KBM-7 (cell line): ENCODE results near the gene LTBP1.
A peak's percentile ranks its signal among the peaks of the same experiment; 100 is the strongest.
"Not testable (repeated sequence)": the region's sequence is repeated elsewhere in the genome, so short reads cannot be mapped to it uniquely, and the experiment has no call there.

Experiments used
- DNase-seq: peaks from one replicate; pipeline ENCODE4 v3.0.0-alpha.2; 2015
- in situ Hi-C: fragments of 300-500 bp; cut with MboI; formaldehyde crosslinking; loops from 2 replicates; pipeline ENCODE4 v1.14.3; 2020; ENCODE audit warnings: low sequenced_read_pairs, low pct_unique_long_range_greater_than_20kb, mixed read lengths

The LTBP1 gene

GRCh38 chr2:33029459-33029858, 82.7 kb downstream of the LTBP1 start:
- in situ Hi-C loops, result no loop called here
- no peak for DNase-seq

GRCh38 chr2:33029926-33030325, 83.2 kb downstream of the LTBP1 start:
- in situ Hi-C loops, result no loop called here
- DNase-seq, result no peak

DNA sequence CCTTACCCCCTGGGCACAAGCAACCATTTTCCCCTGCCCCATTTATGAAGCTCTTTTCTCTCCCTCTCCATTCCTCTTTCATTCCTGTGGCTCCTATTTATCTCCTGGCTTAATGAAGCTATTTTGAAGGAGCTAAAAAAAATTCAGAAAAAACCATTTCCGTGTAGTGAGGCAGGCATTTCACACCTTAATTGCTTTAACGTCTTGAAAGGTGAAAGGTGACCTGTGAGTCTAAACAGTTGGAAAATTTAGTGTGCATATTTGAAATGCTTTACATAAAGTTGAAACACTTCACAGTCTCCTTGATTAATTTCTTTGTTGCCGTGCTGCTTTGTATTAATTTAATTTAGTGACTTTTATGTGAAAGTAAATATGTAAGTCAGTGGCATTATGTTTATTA, 83.6 kb downstream of the LTBP1 start:
- DNase-seq, result no peak
- in situ Hi-C loops, result no loop called here

GRCh38 chr2:33032245-33032644, 85.5 kb downstream of the LTBP1 start:
- in situ Hi-C loops, result no loop called here
- no peak for DNase-seq

GRCh38 chr2:33033606-33034081, 86.9 kb downstream of the LTBP1 start:
- in situ Hi-C loops, result no loop called here
- peak; percentile 44 for DNase-seq

DNA sequence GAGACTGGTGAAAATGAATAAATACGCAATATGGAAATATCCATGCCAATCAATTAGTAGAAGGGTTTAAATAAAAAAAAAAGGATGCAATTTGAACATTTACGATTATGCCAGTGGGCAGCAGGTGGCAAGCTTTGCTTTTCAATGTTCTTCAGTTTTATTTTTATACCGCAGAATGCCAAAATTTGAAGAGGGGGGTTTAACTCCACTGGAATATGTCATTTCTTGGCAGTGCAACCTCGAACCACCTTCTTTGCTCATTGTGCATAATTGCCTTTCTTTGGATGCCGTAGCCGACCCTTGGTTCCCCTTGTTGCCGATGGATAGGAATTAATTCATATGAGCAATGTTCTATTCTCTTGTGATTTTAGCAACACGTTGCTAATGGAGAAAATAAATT, 88.0 kb downstream of the LTBP1 start:
- in situ Hi-C loops, result no loop called here
- peak; percentile 7 for DNase-seq

DNA sequence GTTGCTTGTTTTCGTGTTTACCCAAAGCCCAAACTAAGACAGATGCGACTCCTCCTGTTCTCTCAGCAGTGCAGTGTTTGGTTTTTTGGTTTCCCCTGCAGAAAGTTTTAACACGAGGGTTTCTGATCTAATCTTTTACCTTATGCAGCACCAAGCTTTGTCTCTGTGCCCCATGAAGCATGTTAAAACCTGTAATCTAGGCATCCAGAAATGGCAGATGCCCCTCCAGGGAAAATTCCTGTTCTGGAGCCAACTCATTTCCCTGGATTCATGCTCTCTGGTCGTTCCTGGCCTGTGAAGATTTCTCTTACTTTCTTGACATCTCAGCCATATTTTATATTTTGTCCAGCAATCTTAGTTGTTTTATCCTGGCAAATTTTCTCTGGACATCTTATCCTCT, 91.5 kb downstream of the LTBP1 start:
- in situ Hi-C loops, result no loop called here
- no peak for DNase-seq

GRCh38 chr2:33038799-33039198, 92.0 kb downstream of the LTBP1 start:
- no peak for DNase-seq
- in situ Hi-C loops, result no loop called here

- DNase-seq, result no peak
- in situ Hi-C loops, result no loop called here
These were observed 93.8 kb downstream of the LTBP1 start for GRCh38 chr2:33040541-33040940.

- no peak for DNase-seq
- in situ Hi-C loops, result no loop called here
These were observed 95.5 kb downstream of the LTBP1 start for GRCh38 chr2:33042265-33042664.

DNA sequence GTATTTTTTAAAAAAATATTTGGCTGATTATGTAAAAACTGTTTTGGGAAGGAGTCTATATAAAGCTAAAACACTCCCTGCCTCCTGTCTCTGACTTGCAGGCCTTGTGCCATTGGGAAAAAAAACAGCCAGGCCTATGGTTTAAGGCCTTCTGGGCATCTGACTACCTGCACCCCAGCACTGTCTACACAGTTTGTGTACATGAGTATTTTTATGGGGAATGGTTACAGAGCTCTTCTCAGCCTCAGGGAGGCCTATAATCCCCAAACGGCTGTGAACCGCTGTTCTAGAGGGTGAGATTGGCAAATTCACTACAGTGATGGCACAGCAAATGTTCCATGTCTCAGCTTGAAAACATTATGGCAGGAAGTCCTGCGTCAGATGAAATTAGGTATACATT, 96.1 kb downstream of the LTBP1 start:
- DNase-seq, result no peak
- in situ Hi-C loops, result no loop called here

DNA sequence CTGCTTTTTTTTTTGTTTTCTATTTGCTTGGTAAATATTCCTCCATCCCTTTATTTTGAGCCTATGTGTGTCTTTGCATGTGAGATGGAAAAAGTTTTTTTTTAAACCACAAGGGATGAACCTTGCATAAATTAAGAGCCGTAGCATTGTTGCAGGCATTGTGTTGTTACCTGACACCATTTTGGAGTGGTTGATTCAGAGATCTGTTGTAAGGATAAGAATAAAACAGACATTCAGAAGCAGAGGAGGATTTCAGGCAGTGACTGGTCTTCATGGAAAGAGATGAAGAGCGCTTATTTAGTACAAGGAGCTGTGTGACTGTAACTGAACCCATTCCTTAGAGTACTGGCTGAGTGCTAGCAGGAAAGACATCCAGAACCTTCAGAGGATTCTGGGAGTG, 101.2 kb downstream of the LTBP1 start:
- in situ Hi-C loops, result no loop called here
- DNase-seq, result no peak

GRCh38 chr2:33051586-33052360, 105.0 kb downstream of the LTBP1 start:
- in situ Hi-C loops, result no loop called here
- DNase-seq, result no peak

GRCh38 chr2:33052361-33052735, 105.6 kb downstream of the LTBP1 start:
- in situ Hi-C loops, result no loop called here
- DNase-seq, result no peak

DNA sequence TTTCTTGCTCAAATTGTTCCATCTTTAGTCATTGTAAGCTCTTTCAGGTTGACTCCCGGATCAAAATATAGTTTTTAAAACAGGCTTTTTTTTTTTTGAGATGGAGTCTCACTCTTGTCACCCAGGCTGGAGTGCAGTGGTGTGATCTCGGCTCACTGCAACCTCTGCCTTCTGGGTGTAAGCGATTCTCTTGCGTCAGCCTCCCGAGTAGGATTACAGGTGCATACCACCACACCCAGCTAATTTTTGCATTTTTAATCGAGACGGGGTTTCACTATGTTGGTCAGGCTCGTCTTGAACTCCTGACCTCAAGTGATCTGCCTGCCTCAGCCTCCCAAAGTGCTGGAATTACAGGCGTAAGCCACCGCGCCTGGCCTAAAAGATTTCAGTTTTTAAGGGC, 106.0 kb downstream of the LTBP1 start:
- in situ Hi-C loops, DNase-seq: not testable (repeated sequence)

- in situ Hi-C loops, result no loop called here
- no peak for DNase-seq
These were observed 109.4 kb downstream of the LTBP1 start for GRCh38 chr2:33056170-33056569.

DNA sequence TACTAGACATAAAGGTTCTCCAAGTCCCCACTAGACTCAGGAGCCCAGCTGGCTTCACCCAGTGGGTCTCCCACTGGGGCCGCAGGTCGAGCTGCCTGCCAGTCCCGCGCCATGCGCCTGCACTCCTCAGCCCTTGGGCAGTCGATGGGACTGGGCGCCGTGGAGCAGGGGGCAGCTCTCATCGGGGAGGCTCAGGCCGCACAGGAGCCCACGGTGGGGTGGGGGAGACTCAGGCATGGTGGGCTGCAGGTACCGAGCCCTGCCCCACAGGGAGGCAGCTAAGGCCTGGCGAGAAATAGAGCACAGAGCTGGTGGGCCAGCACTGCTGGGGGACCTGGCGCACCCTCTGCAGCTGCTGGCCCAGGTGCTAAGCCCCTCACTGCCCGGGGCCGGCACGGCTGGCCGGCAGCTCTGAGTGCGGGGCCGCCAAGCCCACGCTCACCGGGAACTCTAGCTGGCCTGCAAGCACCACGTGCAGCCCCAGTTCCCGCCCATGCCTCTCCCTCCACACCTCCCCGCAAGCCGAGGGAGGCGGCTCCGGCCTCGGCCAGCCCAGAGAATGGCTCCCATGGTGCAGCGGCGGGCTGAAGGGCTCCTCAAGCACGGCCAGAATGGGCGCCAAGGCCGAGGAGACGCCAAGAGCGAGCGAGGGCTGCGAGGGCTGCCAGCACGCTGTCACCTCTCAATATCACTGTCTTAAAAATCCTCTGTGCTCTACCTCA, 110.7 kb downstream of the LTBP1 start:
- in situ Hi-C loops, DNase-seq: not testable (repeated sequence)

GRCh38 chr2:33058716-33059470, 112.1 kb downstream of the LTBP1 start:
- in situ Hi-C loops, result no loop called here
- DNase-seq, result no peak

GRCh38 chr2:33059471-33060156, 112.9 kb downstream of the LTBP1 start:
- DNase-seq, result no peak
- in situ Hi-C loops, result no loop called here
